ENCODE data around the gene CCDC81. TPM values are rescaled to one million over a fixed set of nuclear protein-coding genes. Genes with fewer than 3 reads are reported as not detected.
"Not testable (repeated sequence)": the region's sequence is repeated elsewhere in the genome, so short reads cannot be mapped to it uniquely, and the experiment has no call there.

Gene CCDC81
- total RNA-seq, 1 donor = 26.8 TPM

- no peak for DNase-seq (ENCODE audit: low read depth)
- no peak for TF ChIP-seq CTCF (IDR thresholded peaks at IDR 0.05; ENCODE audit: insufficient read depth, low read depth, low read length)
- H3K4me3 ChIP-seq (ENCODE audit: low read depth, low read length) = no peak overlapping the region
These were observed 52.8 kb downstream of the CCDC81 start for GRCh38 chr11:86427441-86427840.

GRCh38 chr11:86431258-86431657, 56.6 kb downstream of the CCDC81 start:
- TF ChIP-seq CTCF (IDR thresholded peaks at IDR 0.05; ENCODE audit: insufficient read depth, low read depth, low read length) = no peak
- peak; percentile 19 for DNase-seq (ENCODE audit: low read depth)
- H3K4me3 ChIP-seq (ENCODE audit: low read depth, low read length) = peak overlapping the region; percentile 40

- not testable (repeated sequence) for DNase-seq (ENCODE audit: low read depth); H3K4me3 ChIP-seq (ENCODE audit: low read depth, low read length)
These were observed 58.8 kb downstream of the CCDC81 start for GRCh38 chr11:86433361-86434095.

- no peak overlapping the region for H3K4me3 ChIP-seq (ENCODE audit: low read depth, low read length)
- DNase-seq (ENCODE audit: low read depth) = no peak
- no peak for TF ChIP-seq CTCF (IDR thresholded peaks at IDR 0.05; ENCODE audit: insufficient read depth, low read depth, low read length)
These were observed 61.0 kb downstream of the CCDC81 start for GRCh38 chr11:86435711-86436110.

GRCh38 chr11:86438685-86439084, 64.0 kb downstream of the CCDC81 start:
- H3K4me3 ChIP-seq (ENCODE audit: low read depth, low read length) = no peak overlapping the region
- no peak for TF ChIP-seq CTCF (IDR thresholded peaks at IDR 0.05; ENCODE audit: insufficient read depth, low read depth, low read length)
- DNase-seq (ENCODE audit: low read depth) = peak; percentile 82

- no peak for TF ChIP-seq CTCF (IDR thresholded peaks at IDR 0.05; ENCODE audit: insufficient read depth, low read depth, low read length)
- no peak overlapping the region for H3K4me3 ChIP-seq (ENCODE audit: low read depth, low read length)
- peak; percentile 76 for DNase-seq (ENCODE audit: low read depth)
These were observed 65.6 kb downstream of the CCDC81 start for GRCh38 chr11:86440305-86440716.

- no peak overlapping the region for H3K4me3 ChIP-seq (ENCODE audit: low read depth, low read length)
- no peak for DNase-seq (ENCODE audit: low read depth)
- TF ChIP-seq CTCF (IDR thresholded peaks at IDR 0.05; ENCODE audit: insufficient read depth, low read depth, low read length) = no peak
These were observed 66.2 kb downstream of the CCDC81 start for GRCh38 chr11:86440843-86441242.

Data from fibroblast of villous mesenchyme (primary cell).